MM.1S (cell line): ENCODE results near the gene GPR83.

Experiments used
- DNase-seq: peaks from one replicate; pipeline ENCODE4 v3.0.0-alpha.2; 2015
- H2AFZ ChIP-seq: fragments of 300-600 bp; sonication (generic); 2 replicates; pipeline ENCODE4 v1.6.0; 2016; ENCODE audit warnings: antibody characterized with exemption, low read length
- H3F3A ChIP-seq: fragments of 300-600 bp; sonication (generic); 2 replicates; pipeline ENCODE4 v1.6.1; 2016; ENCODE audit warnings: mild to moderate bottlenecking, antibody characterized with exemption, low read length, moderate library complexity, mixed read lengths; ENCODE audit not compliant: insufficient read depth
- H3K27ac ChIP-seq: fragments of 300-600 bp; sonication (generic); 2 replicates; pipeline ENCODE4 v1.5.1; 2016; ENCODE audit warnings: mild to moderate bottlenecking, low read length
- H3K27me3 ChIP-seq: fragments of 300-600 bp; sonication (generic); replicated peaks from 2 replicates; pipeline ENCODE4 v1.6.0; 2016; ENCODE audit warnings: low read length; ENCODE audit not compliant: insufficient read depth
- H3K36me3 ChIP-seq: fragments of 300-600 bp; sonication (generic); replicated peaks from 2 replicates; pipeline ENCODE4 v1.6.1; 2016; ENCODE audit warnings: mild to moderate bottlenecking, low read length, mixed read lengths; ENCODE audit not compliant: insufficient read depth
- H3K4me1 ChIP-seq: fragments of 300-600 bp; sonication (generic); 2 replicates; pipeline ENCODE4 v1.6.1; 2016; ENCODE audit warnings: low read length, mixed read lengths
- H3K4me2 ChIP-seq: fragments of 300-600 bp; sonication (generic); 2 replicates; pipeline ENCODE4 v1.6.0; 2016; ENCODE audit warnings: low read depth, low read length
- H3K4me3 ChIP-seq: fragments of 300-600 bp; sonication (generic); 2 replicates; pipeline ENCODE4 v1.5.1; 2016; ENCODE audit warnings: low read length, mixed read lengths
- H3K79me2 ChIP-seq: fragments of 300-600 bp; sonication (generic); 2 replicates; pipeline ENCODE4 v1.6.1; 2016; ENCODE audit warnings: mixed run types, low read length, mixed read lengths
- H3K9ac ChIP-seq: fragments of 300-600 bp; sonication (generic); 2 replicates; pipeline ENCODE4 v1.6.1; 2016; ENCODE audit warnings: low read length, mixed read lengths
- H3K9me2 ChIP-seq: fragments of 300-600 bp; sonication (generic); replicated peaks from 2 replicates; pipeline ENCODE4 v1.6.1; 2016; ENCODE audit warnings: mild to moderate bottlenecking, low read length, mixed read lengths; ENCODE audit not compliant: insufficient read depth
- H3K9me3 ChIP-seq: fragments of 300-600 bp; sonication (generic); replicated peaks from 2 replicates; pipeline ENCODE4 v1.6.1; 2016; ENCODE audit warnings: mild to moderate bottlenecking, low read length, mixed read lengths; ENCODE audit not compliant: insufficient read depth
- H4K20me1 ChIP-seq: fragments of 300-600 bp; sonication (generic); 2 replicates; pipeline ENCODE4 v1.6.1; 2016; ENCODE audit warnings: mild to moderate bottlenecking, low read length, moderate library complexity, mixed read lengths; ENCODE audit not compliant: insufficient read depth
- CTCF ChIP-seq: fragments of 300-600 bp; sonication (generic); IDR thresholded peaks from 2 replicates; pipeline ENCODE4 v1.5.1; 2016; ENCODE audit warnings: antibody characterized with exemption, low read length, mixed read lengths
- EZH2 ChIP-seq: fragments of 300-600 bp; sonication (generic); optimal IDR thresholded peaks from 2 replicates; pipeline ENCODE3; 2017; ENCODE audit warnings: low read depth, mild to moderate bottlenecking, antibody characterized with exemption, low read length, mixed read lengths
- EZH2phosphoT487 ChIP-seq: fragments of 300-600 bp; sonication (generic); IDR thresholded peaks from 2 replicates; pipeline ENCODE4 v1.6.1; 2018; ENCODE audit warnings: antibody characterized with exemption, low read length

The GPR83 gene

GRCh38 chr11:94449029-94449428 is 47.8 kb upstream of the GPR83 start:
- H3K4me3 ChIP-seq = no peak overlapping the region
- no peaks in the 10 kb centered on the region for H4K20me1 ChIP-seq
- H3K9me2 ChIP-seq = no peaks in the 10 kb centered on the region
- no peaks in the 10 kb centered on the region for H3K27me3 ChIP-seq
- H3K36me3 ChIP-seq = no peaks in the 10 kb centered on the region
- H3K4me1 ChIP-seq = no peaks in the 10 kb centered on the region
- H3K79me2 ChIP-seq = no peaks in the 10 kb centered on the region
- no peaks in the 10 kb centered on the region for H3K9me3 ChIP-seq
- no peak overlapping the region for H3K27ac ChIP-seq
- TF ChIP-seq CTCF = no peak
- no peak for TF ChIP-seq EZH2phosphoT487
- TF ChIP-seq EZH2 = no peak
- H3K4me2 ChIP-seq = no peak overlapping the region
- H3F3A ChIP-seq = no peaks in the 10 kb centered on the region
- no peak for DNase-seq
- no peak overlapping the region for H2AFZ ChIP-seq
- no peak overlapping the region for H3K9ac ChIP-seq

GRCh38 chr11:94447149-94447548 is 45.9 kb upstream of the GPR83 start:
- no peaks in the 10 kb centered on the region for H3K79me2 ChIP-seq
- no peaks in the 10 kb centered on the region for H3K36me3 ChIP-seq
- H3K27ac ChIP-seq = no peak overlapping the region
- no peaks in the 10 kb centered on the region for H3K4me1 ChIP-seq
- no peaks in the 10 kb centered on the region for H3F3A ChIP-seq
- H3K4me3 ChIP-seq = no peak overlapping the region
- no peaks in the 10 kb centered on the region for H3K27me3 ChIP-seq
- H3K4me2 ChIP-seq = no peak overlapping the region
- no peaks in the 10 kb centered on the region for H4K20me1 ChIP-seq
- DNase-seq = no peak
- H3K9me3 ChIP-seq = no peaks in the 10 kb centered on the region
- H3K9me2 ChIP-seq = no peaks in the 10 kb centered on the region
- TF ChIP-seq EZH2 (no peak), EZH2phosphoT487 (no peak), CTCF (no peak)
- no peak overlapping the region for H3K9ac ChIP-seq
- H2AFZ ChIP-seq = no peak overlapping the region

DNA sequence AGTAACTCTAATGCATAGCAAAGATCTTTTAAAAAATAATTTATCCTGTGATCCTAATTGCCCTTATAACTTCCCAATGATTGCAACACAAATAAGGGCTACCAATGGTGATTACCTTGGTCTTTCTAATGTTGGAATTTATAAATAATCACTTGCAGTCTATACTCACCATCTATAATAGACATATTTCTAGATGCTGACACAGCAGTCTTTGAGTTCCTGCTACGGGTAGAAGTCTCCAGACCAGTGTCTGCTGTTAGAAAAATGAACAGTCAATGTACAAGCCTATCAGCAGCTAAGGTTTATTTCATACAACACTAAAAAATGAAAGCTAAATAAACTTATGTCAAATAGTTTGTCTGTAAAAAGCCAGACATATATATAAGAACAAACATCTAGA is 44.4 kb upstream of the GPR83 start:
- H3K4me2 ChIP-seq = no peak overlapping the region
- no peak overlapping the region for H2AFZ ChIP-seq
- no peak overlapping the region for H3K27ac ChIP-seq
- H3K4me1 ChIP-seq = no peaks in the 10 kb centered on the region
- no peaks in the 10 kb centered on the region for H3K79me2 ChIP-seq
- no peak overlapping the region for H3K9ac ChIP-seq
- no peaks in the 10 kb centered on the region for H3K9me2 ChIP-seq
- H3K4me3 ChIP-seq = no peak overlapping the region
- H3F3A ChIP-seq = no peaks in the 10 kb centered on the region
- H3K27me3 ChIP-seq = no peaks in the 10 kb centered on the region
- DNase-seq = no peak
- no peaks in the 10 kb centered on the region for H3K9me3 ChIP-seq
- no peaks in the 10 kb centered on the region for H4K20me1 ChIP-seq
- TF ChIP-seq CTCF (no peak), EZH2 (no peak), EZH2phosphoT487 (no peak)
- no peaks in the 10 kb centered on the region for H3K36me3 ChIP-seq
